GM23338 (cell line): ENCODE measurements around the gene TMPRSS6. TPM values are rescaled to one million over a fixed set of nuclear protein-coding genes. Genes with fewer than 3 reads are reported as not detected.

ENCODE experiments used
- ATAC-seq: fragments of 200-7000 bp; cut with Tn5 transposase; 3 replicates; pipeline ENCODE4 v1.9.1; 2020
- DNase-seq: peaks from one replicate; pipeline ENCODE4 v3.0.0-alpha.2; 2015; ENCODE audit warnings: low spot score
- H2AFZ ChIP-seq: fragments of 200-600 bp; sonication (generic); 2 replicates; pipeline ENCODE4 v1.8.0; 2016; ENCODE audit warnings: antibody characterized with exemption, mild to moderate bottlenecking, moderate library complexity
- H3F3A ChIP-seq: fragments of 200-600 bp; sonication (generic); replicated peaks from 2 replicates; pipeline ENCODE4 v1.8.0; 2017; ENCODE audit warnings: antibody characterized with exemption, mixed run types, low read depth
- H3K27ac ChIP-seq: fragments of 200-600 bp; sonication (generic); 2 replicates; pipeline ENCODE4 v1.6.1; 2016; ENCODE audit warnings: low read depth
- H3K27me3 ChIP-seq: fragments of 200-600 bp; sonication (generic); 2 replicates; pipeline ENCODE4 v1.8.0; 2016; ENCODE audit warnings: mild to moderate bottlenecking, mixed run types, moderate library complexity; ENCODE audit not compliant: insufficient read depth
- H3K36me3 ChIP-seq: fragments of 200-600 bp; sonication (generic); 2 replicates; pipeline ENCODE4 v1.8.0; 2016; ENCODE audit warnings: mild to moderate bottlenecking; ENCODE audit not compliant: insufficient read depth
- H3K4me1 ChIP-seq: fragments of 200-600 bp; sonication (generic); 2 replicates; pipeline ENCODE4 v1.8.0; 2016; ENCODE audit warnings: mild to moderate bottlenecking, moderate library complexity; ENCODE audit not compliant: insufficient read depth
- H3K4me2 ChIP-seq: fragments of 200-600 bp; sonication (generic); 2 replicates; pipeline ENCODE4 v1.7.1; 2017; ENCODE audit warnings: mixed run types
- H3K4me3 ChIP-seq: fragments of 200-600 bp; sonication (generic); 2 replicates; pipeline ENCODE4 v1.6.1; 2016; ENCODE audit warnings: mixed run types
- H3K79me2 ChIP-seq: fragments of 200-600 bp; sonication (generic); replicated peaks from 2 replicates; pipeline ENCODE4 v1.8.0; 2017; ENCODE audit warnings: mild to moderate bottlenecking; ENCODE audit not compliant: insufficient read depth
- H3K9me2 ChIP-seq: fragments of 200-600 bp; sonication (generic); 2 replicates; pipeline ENCODE4 v1.8.0; 2017; ENCODE audit not compliant: insufficient read depth
- H4K20me1 ChIP-seq: fragments of 200-600 bp; sonication (generic); replicated peaks from 2 replicates; pipeline ENCODE4 v1.8.0; 2017; ENCODE audit warnings: mild to moderate bottlenecking; ENCODE audit not compliant: insufficient read depth
- H3K27ac Mint-ChIP-seq: 2 replicates; pipeline ENCODE4 v1.8.0; 2020; ENCODE audit warnings: inconsistent platforms, mild to moderate bottlenecking, moderate library complexity, mixed read lengths
- H3K27me3 Mint-ChIP-seq: 3 replicates; pipeline ENCODE4 v1.8.0; 2022; ENCODE audit warnings: low read depth, mild to moderate bottlenecking, moderate library complexity, mixed read lengths, inconsistent platforms; ENCODE audit not compliant: insufficient read depth, poor library complexity
- H3K36me3 Mint-ChIP-seq: 3 replicates; pipeline ENCODE4 v1.8.0; 2021; ENCODE audit warnings: low read depth, mild to moderate bottlenecking, inconsistent platforms, moderate library complexity, mixed read lengths
- H3K4me1 Mint-ChIP-seq: 3 replicates; pipeline ENCODE4 v1.8.0; 2020; ENCODE audit warnings: mild to moderate bottlenecking, inconsistent platforms, mixed read lengths
- H3K4me3 Mint-ChIP-seq: 3 replicates; pipeline ENCODE4 v1.8.0; 2021; ENCODE audit warnings: moderate library complexity, mild to moderate bottlenecking, inconsistent platforms, mixed read lengths
- H3K9me3 Mint-ChIP-seq: 3 replicates; pipeline ENCODE4 v1.8.0; 2020; ENCODE audit warnings: moderate library complexity, mild to moderate bottlenecking, inconsistent platforms, mixed read lengths
- CREB1 ChIP-seq: fragments of 250-450 bp; sonication (Bioruptor Pico); IDR thresholded peaks from 2 replicates; pipeline ENCODE4 v1.5.0; 2020; ENCODE audit warnings: low read depth, mild to moderate bottlenecking, moderate library complexity
- CTCF ChIP-seq, 2 experiments: fragments of 200-600 bp in 1 of 2; sonication (generic) in 1 of 2; conservative IDR thresholded peaks; 2 replicates each; pipeline versions ENCODE4 v1.5.1 to v1.6.1; 2016 to 2017; ENCODE audit warnings: antibody characterized with exemption in 2 of 2, low read depth in 2 of 2, mild to moderate bottlenecking in 2 of 2, moderate library complexity in 1 of 2
- ETS1 ChIP-seq: IDR thresholded peaks from 2 replicates; pipeline ENCODE4 v1.6.1; 2016; ENCODE audit warnings: antibody characterized with exemption
- EZH2phosphoT487 ChIP-seq: fragments of 200-600 bp; sonication (generic); IDR thresholded peaks from one replicate; pipeline ENCODE4 v1.8.1; 2018; ENCODE audit warnings: antibody characterized with exemption; ENCODE audit not compliant: unreplicated experiment
- REST ChIP-seq: IDR thresholded peaks from one replicate; pipeline ENCODE4 v1.6.1; 2018; ENCODE audit warnings: antibody characterized with exemption; ENCODE audit not compliant: unreplicated experiment
- ZNF114 ChIP-seq: fragments of 250-450 bp; sonication (Bioruptor Pico); IDR thresholded peaks from 2 replicates; pipeline ENCODE4 v1.5.0; 2020; ENCODE audit warnings: mild to moderate bottlenecking, moderate library complexity
- polyA plus RNA-seq: library from polyadenylated mRNA; unstranded; fragments of >200 nt; fragmentation: Nextera tagmentation; extraction: Ambion mirVana; gene quantifications from 2 replicates; pipeline ENCODE4 v1.2.1, GENCODE V29; 2016
- total RNA-seq: library from RNA; depleted of rRNA; stranded (reverse); fragments of >200 nt; shearing (Covaris generic); gene quantifications from 2 replicates; pipeline ENCODE4 v1.2.3, GENCODE V29; 2014

The TMPRSS6 gene
- total and polyA plus RNA-seq, 2 experiments from 2014 or later: 0.13 TPM; not detected in 1

- no peak for TF ChIP-seq ETS1
- no peak for TF ChIP-seq CTCF (conservative IDR thresholded peaks at IDR 0.05; ENCODE audit: low read depth in 2 of 2)
- no peak for TF ChIP-seq ZNF114
- TF ChIP-seq EZH2phosphoT487: no peak
- TF ChIP-seq CREB1 (CRISPR knock-in tag): no peak
Measured at GRCh38 chr22:37059876-37060449, 49.5 kb downstream of the TMPRSS6 start (continued).

- no peak overlapping the region for H3K4me3 Mint-ChIP-seq
Measured at GRCh38 chr22:37058917-37059701, 50.4 kb downstream of the TMPRSS6 start.

More at GRCh38 chr22:37058917-37059701, 50.4 kb downstream of the TMPRSS6 start:
- H3K27me3 Mint-ChIP-seq: peaks cover 8% of the 10 kb centered on the region
- TF ChIP-seq CTCF (conservative IDR thresholded peaks at IDR 0.05; ENCODE audit: low read depth in 2 of 2) (peak in 1 of 2 experiments; percentile 26; a peak in 1 of 4 replicates), REST (no peak)
- no peak overlapping the region for H3K4me2 ChIP-seq
- DNase-seq (no peak), ATAC-seq (peak; percentile 41)
- no peak overlapping the region for H2AFZ ChIP-seq
- H3K9me2 ChIP-seq: no peaks in the 10 kb centered on the region
- H3K36me3 Mint-ChIP-seq: peaks cover 14% of the 10 kb centered on the region; the same call in 2 of the 3 replicates
- no peaks in the 10 kb centered on the region for H3K9me3 Mint-ChIP-seq
- no peak overlapping the region for H3K27ac Mint-ChIP-seq
- H3K27ac ChIP-seq: no peak overlapping the region
- 0 out of 2 replicates have a peak, but pooled peaks cover 4% of the 10 kb centered on the region for H4K20me1 ChIP-seq
- H3K79me2 ChIP-seq: no peaks in the 10 kb centered on the region
- peaks cover 17% of the 10 kb centered on the region; the same call in 1 of the 2 replicates for H3K4me1 ChIP-seq
- H3K4me1 Mint-ChIP-seq: peaks cover 24% of the 10 kb centered on the region
- H3F3A ChIP-seq: no peaks in the 10 kb centered on the region
- no peaks in the 10 kb centered on the region; the same call in 1 of the 2 replicates for H3K36me3 ChIP-seq
- no peaks in the 10 kb centered on the region for H3K27me3 ChIP-seq
- no peak overlapping the region for H3K4me3 ChIP-seq
